IMR-90 (cell line): Measurements from ENCODE around the gene IL17RE. TPM values are rescaled to one million over a fixed set of nuclear protein-coding genes. Genes with fewer than 3 reads are reported as not detected.
A peak's percentile ranks its signal among the peaks of the same experiment; 100 is the strongest.

ENCODE experiments used
- ATAC-seq: fragments of 200-7000 bp; cut with Tn5 transposase; 2 replicates; pipeline ENCODE4 v1.9.1; 2020; ENCODE audit warnings: low read depth, mild to moderate bottlenecking, moderate library complexity
- BruUV-seq: library from RNA; stranded (reverse); fragments of 400-500 nt; replicated peaks from 2 replicates; lab custom pipeline; 2021; lab: Mats Ljungman, UMichigan
- CTCF ChIA-PET: fragments of 300-600 bp; formaldehyde crosslinking; extraction: SDS; loops from one replicate; lab custom pipeline; 2021; ENCODE audit warnings: antibody characterized with exemption; lab: Yijun Ruan, JAX
- POLR2A ChIA-PET: fragments of 300-600 bp; sonication (Branson Sonifier 250); formaldehyde crosslinking; loops from one replicate; lab custom pipeline; 2022; ENCODE audit warnings: antibody characterized with exemption; ENCODE audit not compliant: unreplicated experiment; lab: Charles Lee
- DNase-seq: peaks from one replicate; pipeline ENCODE4 v3.0.0; 2013
- H2AFZ ChIP-seq: replicated peaks from 2 replicates; pipeline ENCODE3; 2013; ENCODE audit warnings: low read length, mild to moderate bottlenecking; ENCODE audit not compliant: poor library complexity
- H2AK5ac ChIP-seq: 2 replicates; pipeline ENCODE4 v1.6.1; 2013; ENCODE audit warnings: low read depth, low read length, inconsistent platforms
- H2AK9ac ChIP-seq: replicated peaks from 2 replicates; pipeline ENCODE3; 2013; ENCODE audit warnings: mild to moderate bottlenecking, low read depth, low read length, moderate library complexity; ENCODE audit not compliant: poor library complexity
- H2BK120ac ChIP-seq: 2 replicates; pipeline ENCODE4 v1.6.1; 2013; ENCODE audit warnings: low read depth, low read length, inconsistent platforms
- H2BK15ac ChIP-seq: 3 replicates; pipeline ENCODE4 v1.6.1; 2013; ENCODE audit warnings: low read depth, low read length, inconsistent platforms
- H2BK20ac ChIP-seq: 2 replicates; pipeline ENCODE4 v1.6.1; 2013; ENCODE audit warnings: low read depth, mild to moderate bottlenecking, inconsistent platforms, low read length, moderate library complexity
- H2BK5ac ChIP-seq: 2 replicates; pipeline ENCODE4 v1.6.1; 2013; ENCODE audit warnings: mild to moderate bottlenecking, low read depth, low read length, inconsistent platforms; ENCODE audit not compliant: poor library complexity, severe bottlenecking
- H3K14ac ChIP-seq: replicated peaks from 2 replicates; pipeline ENCODE4 v1.6.1; 2013; ENCODE audit warnings: low read depth, low read length, inconsistent platforms
- H3K18ac ChIP-seq: 2 replicates; pipeline ENCODE4 v1.6.1; 2013; ENCODE audit warnings: low read depth, low read length, control low read depth
- H3K23ac ChIP-seq: 2 replicates; pipeline ENCODE4 v1.6.1; 2013; ENCODE audit warnings: low read depth, low read length, inconsistent platforms
- H3K27ac ChIP-seq: 2 replicates; pipeline ENCODE4 v1.5.1; 2013; ENCODE audit warnings: mild to moderate bottlenecking, control low read depth, low read length; ENCODE audit not compliant: insufficient read depth
- H3K27me3 ChIP-seq: 2 replicates; pipeline ENCODE4 v1.6.1; 2013; ENCODE audit warnings: low read length; ENCODE audit not compliant: control insufficient read depth, insufficient read depth
- H3K36me3 ChIP-seq: 2 replicates; pipeline ENCODE4 v1.6.1; 2013; ENCODE audit warnings: low read length, mixed read lengths; ENCODE audit not compliant: control insufficient read depth, insufficient read depth
- H3K4ac ChIP-seq: 2 replicates; pipeline ENCODE4 v1.6.1; 2013; ENCODE audit warnings: low read depth, low read length, inconsistent platforms
- H3K4me1 ChIP-seq: 2 replicates; pipeline ENCODE4 v1.6.1; 2013; ENCODE audit warnings: low read length, mixed read lengths; ENCODE audit not compliant: control insufficient read depth, insufficient read depth
- H3K4me2 ChIP-seq: 2 replicates; pipeline ENCODE4 v1.6.1; 2013; ENCODE audit warnings: low read depth, mild to moderate bottlenecking, control low read depth, low read length, moderate library complexity
- H3K4me3 ChIP-seq: 2 replicates; pipeline ENCODE4 v1.5.1; 2013; ENCODE audit warnings: low read depth, mild to moderate bottlenecking, control low read depth, low read length, moderate library complexity; ENCODE audit not compliant: insufficient read depth
- H3K56ac ChIP-seq: 2 replicates; pipeline ENCODE4 v1.6.1; 2013; ENCODE audit warnings: low read length, inconsistent platforms; ENCODE audit not compliant: insufficient read depth; ENCODE audit errors: extremely low read depth
- H3K79me1 ChIP-seq, 2 experiments: 2 replicates each; pipeline ENCODE4 v1.6.1; 2013; ENCODE audit warnings: low read length in 2 of 2, inconsistent platforms in 1 of 2, low read depth in 1 of 2
- H3K9ac ChIP-seq: 2 replicates; pipeline ENCODE4 v1.6.1; 2013; ENCODE audit warnings: low read depth, low read length, control low read depth
- H3K9me1 ChIP-seq: 2 replicates; pipeline ENCODE4 v1.6.1; 2013; ENCODE audit warnings: low read length, inconsistent platforms; ENCODE audit not compliant: insufficient read depth
- H3K9me3 ChIP-seq: 2 replicates; pipeline ENCODE4 v1.6.1; 2013; ENCODE audit warnings: low read length; ENCODE audit not compliant: control insufficient read depth, insufficient read depth
- H4K20me1 ChIP-seq: 2 replicates; pipeline ENCODE4 v1.6.1; 2013; ENCODE audit warnings: low read length, inconsistent platforms; ENCODE audit not compliant: insufficient read depth
- H4K5ac ChIP-seq: 2 replicates; pipeline ENCODE4 v1.6.1; 2013; ENCODE audit warnings: mild to moderate bottlenecking, low read depth, low read length, control low read depth
- H4K8ac ChIP-seq, 2 experiments: 2 replicates each; pipeline ENCODE4 v1.6.1; 2013; ENCODE audit warnings: low read depth in 2 of 2, low read length in 2 of 2, control low read depth in 1 of 2, inconsistent platforms in 1 of 2
- H4K91ac ChIP-seq: 2 replicates; pipeline ENCODE4 v1.6.1; 2013; ENCODE audit warnings: low read depth, low read length, inconsistent platforms; ENCODE audit not compliant: insufficient read depth
- BHLHE40 ChIP-seq: fragments of 150-350 bp; IDR thresholded peaks from 2 replicates; pipeline ENCODE4 v1.6.1; 2016; ENCODE audit warnings: mild to moderate bottlenecking, low read depth, low read length
- CEBPB ChIP-seq: IDR thresholded peaks from 2 replicates; pipeline ENCODE4 v1.6.1; 2012; ENCODE audit warnings: low read depth, low read length, improper control_type of control experiment
- CHD1 ChIP-seq: IDR thresholded peaks from 2 replicates; pipeline ENCODE4 v1.6.1; 2012; ENCODE audit warnings: low read depth, low read length, improper control_type of control experiment
- MAFK ChIP-seq: IDR thresholded peaks from 2 replicates; pipeline ENCODE4 v1.6.1; 2012; ENCODE audit warnings: low read depth, low read length, improper control_type of control experiment
- MAZ ChIP-seq: IDR thresholded peaks from 2 replicates; pipeline ENCODE4 v1.6.1; 2012; ENCODE audit warnings: low read depth, mild to moderate bottlenecking, low read length, improper control_type of control experiment, moderate library complexity, borderline replicate concordance
- MXI1 ChIP-seq: IDR thresholded peaks from 2 replicates; pipeline ENCODE4 v1.6.1; 2012; ENCODE audit warnings: low read depth, mild to moderate bottlenecking, low read length, moderate library complexity, borderline replicate concordance
- NFE2L2 ChIP-seq: fragments of 150-350 bp; IDR thresholded peaks from 2 replicates; pipeline ENCODE4 v1.6.1; 2016; ENCODE audit warnings: low read depth, mild to moderate bottlenecking, low read length
- POLR2A ChIP-seq: IDR thresholded peaks from 2 replicates; pipeline ENCODE4 v1.6.1; 2012; ENCODE audit warnings: mild to moderate bottlenecking, low read depth, low read length
- RAD21 ChIP-seq: IDR thresholded peaks from 2 replicates; pipeline ENCODE4 v1.6.1; 2012; ENCODE audit warnings: low read length, improper control_type of control experiment
- RCOR1 ChIP-seq: IDR thresholded peaks from 2 replicates; pipeline ENCODE4 v1.6.1; 2012; ENCODE audit warnings: mild to moderate bottlenecking, low read length, improper control_type of control experiment; ENCODE audit not compliant: insufficient replicate concordance
- RFX5 ChIP-seq: IDR thresholded peaks from 2 replicates; pipeline ENCODE4 v1.8.0; 2012; ENCODE audit warnings: low read depth, mild to moderate bottlenecking, low read length, moderate library complexity
- SMC3 ChIP-seq: fragments of 150-350 bp; IDR thresholded peaks from 2 replicates; pipeline ENCODE4 v1.6.1; 2016; ENCODE audit warnings: low read depth, mild to moderate bottlenecking, antibody characterized with exemption, low read length, moderate library complexity
- WGBS, 2 experiments: methylation state at CpG; one replicate each; pipeline versions ENCODE4 v1.1.5 to v1.1.7; 2013; ENCODE audit warnings: missing lambda C conversion rate in 2 of 2; ENCODE audit not compliant: insufficient read length in 1 of 2; ENCODE audit errors: extremely low coverage in 2 of 2; 5-methylcytosine and 5-hydroxymethylcytosine counted together
- dilution Hi-C: fragments of 300-500 bp; cut with HindIII; formaldehyde crosslinking; loops from one replicate; pipeline ENCODE4 v1.14.3; 2018; ENCODE audit warnings: low sequenced_read_pairs; ENCODE audit not compliant: unreplicated experiment
- in situ Hi-C: fragments of 300-500 bp; cut with MboI; formaldehyde crosslinking; loops from 3 replicates; pipeline ENCODE4 v1.14.3; 2019; ENCODE audit warnings: low sequenced_read_pairs, inconsistent platforms, mixed read lengths
- intact Hi-C: fragments of 100-400 bp; cut with micrococcal nuclease; formaldehyde crosslinking; loops from 2 replicates; pipeline ENCODE4 v1.10.0; 2022
- polyA plus RNA-seq, 3 experiments: library from polyadenylated mRNA; depleted of rRNA; stranded (reverse); fragments of >200 nt; gene quantifications; 2 replicates each; pipeline ENCODE4 v1.2.3, GENCODE V29; 2012; ENCODE audit warnings: low replicate concordance in 1 of 3
- total RNA-seq: library from RNA; depleted of rRNA; stranded (reverse); fragments of >200 nt; gene quantifications from 2 replicates; pipeline ENCODE4 v1.2.3, GENCODE V29; 2012
- TF ChIP-seq, protein P1 (sequence below): fragments of 150-350 bp; IDR thresholded peaks from 2 replicates; pipeline ENCODE4 v1.6.1; 2017; ENCODE audit warnings: mild to moderate bottlenecking, antibody characterized with exemption, low read length, low read depth
- TF ChIP-seq, protein P2 (sequence below): fragments of 150-350 bp; IDR thresholded peaks from 2 replicates; pipeline ENCODE4 v1.6.1; 2016; ENCODE audit warnings: low read depth, mild to moderate bottlenecking, low read length, moderate library complexity, borderline replicate concordance

The IL17RE gene
- total and polyA plus RNA-seq, 2 of the 4 experiments (the other 2 are of a cell fraction), result 0.90 to 7.2 TPM

DNA sequence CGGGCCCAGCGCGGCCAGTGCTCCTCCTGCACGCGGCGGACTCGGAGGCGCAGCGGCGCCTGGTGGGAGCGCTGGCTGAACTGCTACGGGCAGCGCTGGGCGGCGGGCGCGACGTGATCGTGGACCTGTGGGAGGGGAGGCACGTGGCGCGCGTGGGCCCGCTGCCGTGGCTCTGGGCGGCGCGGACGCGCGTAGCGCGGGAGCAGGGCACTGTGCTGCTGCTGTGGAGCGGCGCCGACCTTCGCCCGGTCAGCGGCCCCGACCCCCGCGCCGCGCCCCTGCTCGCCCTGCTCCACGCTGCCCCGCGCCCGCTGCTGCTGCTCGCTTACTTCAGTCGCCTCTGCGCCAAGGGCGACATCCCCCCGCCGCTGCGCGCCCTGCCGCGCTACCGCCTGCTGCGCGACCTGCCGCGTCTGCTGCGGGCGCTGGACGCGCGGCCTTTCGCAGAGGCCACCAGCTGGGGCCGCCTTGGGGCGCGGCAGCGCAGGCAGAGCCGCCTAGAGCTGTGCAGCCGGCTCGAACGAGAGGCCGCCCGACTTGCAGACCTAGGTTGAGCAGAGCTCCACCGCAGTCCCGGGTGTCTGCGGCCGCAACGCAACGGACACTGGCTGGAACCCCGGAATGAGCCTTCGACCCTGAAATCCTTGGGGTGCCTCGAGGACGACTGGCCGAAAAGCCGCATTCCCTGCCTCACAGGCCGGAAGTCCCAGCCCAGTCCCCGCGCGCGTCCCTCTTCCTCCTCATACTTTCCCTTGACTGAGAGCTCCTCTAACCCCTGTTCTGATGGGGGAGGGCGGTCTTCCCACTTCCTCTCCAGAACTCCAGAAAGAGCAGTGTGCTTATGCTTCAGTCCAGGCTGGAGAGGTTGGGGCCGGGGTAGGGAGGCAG is 12.8 kb downstream of the IL17RE start:
- H3K4me3 ChIP-seq, result peak overlapping the region; percentile 46
- peaks cover 7 to 38% of the 10 kb centered on the region in 2 experiments; a peak in 3 of 4 replicates for H3K79me1 ChIP-seq
- no peaks in the 10 kb centered on the region for H3K27me3 ChIP-seq
- H4K20me1 ChIP-seq, result no peaks in the 10 kb centered on the region
- H2AFZ ChIP-seq, result peak overlapping the region; percentile 99
- H2BK120ac ChIP-seq, result peak overlapping the region; percentile 93
- peak overlapping the region; percentile 84 for H2BK5ac ChIP-seq
- no peaks in the 10 kb centered on the region for H3K9me3 ChIP-seq
- H2AK5ac ChIP-seq, result peak overlapping the region; percentile 66; the same call in 1 of the 2 replicates
- peak overlapping the region; percentile 60; the same call in 1 of the 2 replicates for H2BK20ac ChIP-seq
- peak overlapping the region; percentile 93 for H2AK9ac ChIP-seq
- peak overlapping the region; percentile 96 for H3K4ac ChIP-seq
- peak overlapping the region; percentile 79 for H3K9ac ChIP-seq
- H3K14ac ChIP-seq, result peak overlapping the region; percentile 95
- in situ Hi-C loops (no loop called here), dilution Hi-C loops (no loop called here), intact Hi-C loops (loop anchor here (2.0 to 5.0 kb wide), 2 partner anchors 67 to 198 kb away; no protein-coding TSS in a partner anchor)
- peak overlapping the region; percentile 73 to 98 for H4K8ac ChIP-seq
- peak overlapping the region; percentile 89 for H3K27ac ChIP-seq
- H3K18ac ChIP-seq, result peak overlapping the region; percentile 82
- peak overlapping the region; percentile 32; the same call in 1 of the 2 replicates for H3K56ac ChIP-seq
- peak overlapping the region; percentile 56 for H4K91ac ChIP-seq
- 1% methylated on average over 66 of the region's 99 CpGs; no CpG with 5 or more reads in 1 of the 2 experiments for WGBS, 2 experiments
- peak overlapping the region; percentile 70; the same call in 2 of the 3 replicates for H2BK15ac ChIP-seq
- H3K23ac ChIP-seq, result peak overlapping the region; percentile 96
- H3K4me2 ChIP-seq, result peak overlapping the region; percentile 90
- ChIA-PET POLR2A (interaction anchor here (0.5 to 0.6 kb wide), 2 partner anchors 17 to 25 kb away, joined by 3 to 10 read pairs; partner anchors contain the start of gene JAGN1), CTCF (interaction anchor here (1.0 kb wide), 2 partner anchors 18 to 200 kb away, joined by 3 read pairs; partner anchors contain the start of gene CRELD1)
- H3K4me1 ChIP-seq, result peaks cover 32% of the 10 kb centered on the region
- H3K36me3 ChIP-seq, result peaks cover 2% of the 10 kb centered on the region; the same call in 1 of the 2 replicates
- peak; percentile 52 for DNase-seq
- peak; percentile 62 for ATAC-seq
- peaks cover 11% of the 10 kb centered on the region for H3K9me1 ChIP-seq
- BruUV-seq, result no TSS peak
- H4K5ac ChIP-seq, result peak overlapping the region; percentile 94
- no peak for TF ChIP-seq RFX5
- TF ChIP-seq, protein P1, sequence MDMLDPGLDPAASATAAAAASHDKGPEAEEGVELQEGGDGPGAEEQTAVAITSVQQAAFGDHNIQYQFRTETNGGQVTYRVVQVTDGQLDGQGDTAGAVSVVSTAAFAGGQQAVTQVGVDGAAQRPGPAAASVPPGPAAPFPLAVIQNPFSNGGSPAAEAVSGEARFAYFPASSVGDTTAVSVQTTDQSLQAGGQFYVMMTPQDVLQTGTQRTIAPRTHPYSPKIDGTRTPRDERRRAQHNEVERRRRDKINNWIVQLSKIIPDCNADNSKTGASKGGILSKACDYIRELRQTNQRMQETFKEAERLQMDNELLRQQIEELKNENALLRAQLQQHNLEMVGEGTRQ, result peak; percentile 12; the same call in 1 of the 2 replicates
- TF ChIP-seq, protein P2, sequence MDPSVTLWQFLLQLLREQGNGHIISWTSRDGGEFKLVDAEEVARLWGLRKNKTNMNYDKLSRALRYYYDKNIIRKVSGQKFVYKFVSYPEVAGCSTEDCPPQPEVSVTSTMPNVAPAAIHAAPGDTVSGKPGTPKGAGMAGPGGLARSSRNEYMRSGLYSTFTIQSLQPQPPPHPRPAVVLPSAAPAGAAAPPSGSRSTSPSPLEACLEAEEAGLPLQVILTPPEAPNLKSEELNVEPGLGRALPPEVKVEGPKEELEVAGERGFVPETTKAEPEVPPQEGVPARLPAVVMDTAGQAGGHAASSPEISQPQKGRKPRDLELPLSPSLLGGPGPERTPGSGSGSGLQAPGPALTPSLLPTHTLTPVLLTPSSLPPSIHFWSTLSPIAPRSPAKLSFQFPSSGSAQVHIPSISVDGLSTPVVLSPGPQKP, result no peak
- peak; percentile 49 for TF ChIP-seq SMC3
- TF ChIP-seq MAZ, result no peak; the same call in 1 of the 2 replicates
- TF ChIP-seq POLR2A, result no peak
- peak; percentile 60 for TF ChIP-seq RAD21
- TF ChIP-seq RCOR1, result no peak
- TF ChIP-seq NFE2L2, result no peak
- TF ChIP-seq CEBPB, result no peak
- peak; percentile 51; the same call in 1 of the 2 replicates for TF ChIP-seq BHLHE40
- no peak for TF ChIP-seq MAFK
- TF ChIP-seq CHD1, result no peak
- no peak for TF ChIP-seq MXI1
